Hepatocyte (in vitro differentiated cells): Measurements from ENCODE around the gene ZC3H6.
"Not testable (repeated sequence)": the region's sequence is repeated elsewhere in the genome, so short reads cannot be mapped to it uniquely, and the experiment has no call there.

Source experiments
- CTCF ChIP-seq: fragments of 200-600 bp; sonication (generic); IDR thresholded peaks from 2 replicates; pipeline ENCODE4 v1.5.1; 2016; ENCODE audit warnings: antibody characterized with exemption, mild to moderate bottlenecking; ENCODE audit not compliant: poor library complexity
- EZH2 ChIP-seq: fragments of 200-600 bp; sonication (generic); IDR thresholded peaks from 2 replicates; pipeline ENCODE4 v1.6.1; 2016; ENCODE audit warnings: antibody characterized with exemption, mild to moderate bottlenecking, borderline replicate concordance

DNA sequence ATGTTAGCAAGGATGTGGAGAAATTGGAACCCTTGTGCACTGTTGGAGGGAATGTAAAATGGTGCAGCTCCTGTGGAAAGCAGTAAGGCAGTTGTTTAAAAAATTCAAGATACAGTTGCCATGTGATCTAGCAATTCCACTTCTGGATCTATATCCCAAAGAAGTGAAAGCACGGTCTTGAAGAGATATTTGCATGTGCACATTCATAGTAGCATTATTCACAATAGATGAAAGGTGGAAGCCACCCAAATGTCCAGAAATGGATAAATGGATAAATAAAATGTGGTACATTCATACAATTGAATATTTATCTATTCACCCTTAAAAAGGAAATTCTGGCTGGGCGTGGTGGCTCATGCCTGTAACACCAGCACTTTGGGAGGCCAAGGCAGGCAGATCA lies 78.9 kb downstream of the ZC3H6 start:
- not testable (repeated sequence) for TF ChIP-seq CTCF, EZH2
